ENCODE measurements around the gene ITIH4. TPM values are rescaled to one million over a fixed set of nuclear protein-coding genes. Genes with fewer than 3 reads are reported as not detected.

The ITIH4 gene
- total and polyA plus RNA-seq, 9 of the 15 experiments (the other 6 are each of a cell fraction or from before 2014, with no cell fraction given): 0.09 to 0.62 (median 0.20) TPM; not detected in 6

GRCh38 chr3:52784931-52785590 lies 45.4 kb downstream of the ITIH4 start:
- no peak overlapping the region for H3K4me2 ChIP-seq (ENCODE audit: insufficient read depth, low read length)
- no peaks in the 10 kb centered on the region for H3K79me2 ChIP-seq (ENCODE audit: control insufficient read depth, insufficient read depth, low read length)
- TF ChIP-seq NONO (IDR thresholded peaks at IDR 0.05; ENCODE audit: low read depth in 2 of 2, low read length in 1 of 2) (no peak), ZNF445 (CRISPR knock-in tag; IDR thresholded peaks at IDR 0.05; ENCODE audit: low read depth) (no peak), GABPA (tag; conservative IDR thresholded peaks at IDR 0.05; ENCODE audit: low read depth) (no peak), PPARD (CRISPR knock-in tag; IDR thresholded peaks at IDR 0.05) (no peak), ZBTB26 (CRISPR knock-in tag; IDR thresholded peaks at IDR 0.05) (no peak), HNRNPH1 (optimal IDR thresholded peaks at IDR 0.05; ENCODE audit: low read depth, low read length) (no peak), EP400 (IDR thresholded peaks at IDR 0.05) (no peak), FOSL1 (tag; conservative IDR thresholded peaks at IDR 0.05) (no peak), CEBPB (tag; IDR thresholded peaks at IDR 0.05) (no peak), SIN3B (IDR thresholded peaks at IDR 0.05; ENCODE audit: low read depth) (no peak), ZKSCAN1 (IDR thresholded peaks at IDR 0.05; ENCODE audit: low read depth, low read length) (0 out of 2 replicates have a peak, but pooled peaks have one; percentile 46), NFIC (IDR thresholded peaks at IDR 0.05) (peak; percentile 19; the same call in 1 of the 2 replicates), SUPT5H (IDR thresholded peaks at IDR 0.05) (no peak)
- H3K9me1 ChIP-seq (ENCODE audit: control insufficient read depth, insufficient read depth, low read length): no peaks in the 10 kb centered on the region
- DNase-seq (ENCODE audit: extremely low read depth in 1 of 4, low spot score in 3 of 4) (no peak), FAIRE-seq (no peak), ATAC-seq (no peak)
- H3K36me3 ChIP-seq (ENCODE audit: control insufficient read depth, insufficient read depth, low read length): no peaks in the 10 kb centered on the region
- H3K27me3 ChIP-seq (ENCODE audit: control insufficient read depth in 2 of 2, insufficient read depth in 2 of 2, low read length in 2 of 2): peaks cover 0 to 28% of the 10 kb centered on the region in 2 experiments; a peak in 2 of 5 replicates
- BruUV-seq (replicated peaks): no TSS peak
- 7% methylated on average over 2 of the region's 5 CpGs for WGBS (ENCODE audit: insufficient coverage, low coverage, missing lambda C conversion rate)
- CTCF ChIA-PET (ENCODE audit: low intra/inter-chr PET ratio): no interaction called here
- H3K9me3 ChIP-seq (replicated peaks; ENCODE audit: control insufficient read depth, insufficient read depth, low read depth, low read length): no peaks in the 10 kb centered on the region
- POLR2A ChIA-PET: no interaction called here
- H3K4me1 ChIP-seq (replicated peaks in 1 of 2; ENCODE audit: control insufficient read depth in 2 of 2, insufficient read depth in 2 of 2, low read length in 2 of 2): peaks cover 0 to 3% of the 10 kb centered on the region in 2 experiments; a peak in 1 of 5 replicates
- no peak overlapping the region for H3K27ac ChIP-seq (ENCODE audit: extremely low read depth, low read depth, low read length)
- in situ Hi-C loops (cut with MboI): no loop called here
- H4K20me1 ChIP-seq (replicated peaks; ENCODE audit: control insufficient read depth, insufficient read depth, low read length): no peaks in the 10 kb centered on the region
- no peak overlapping the region for H3K9ac ChIP-seq (ENCODE audit: insufficient read depth in 1 of 2, low read depth in 2 of 2, low read length in 2 of 2)
- no peak overlapping the region for H2AFZ ChIP-seq (ENCODE audit: low read depth, low read length)
- H3K4me3 ChIP-seq: no peak overlapping the region
- intact Hi-C loops (cut with micrococcal nuclease): no loop called here

All from K562 (cell line).